Measurements from ENCODE around the gene CTDNEP1. TPM values are rescaled to one million over a fixed set of nuclear protein-coding genes. Genes with fewer than 3 reads are reported as not detected.

The CTDNEP1 gene
- total and polyA plus RNA-seq, 11 donors: 54.0 to 126 (median 107) TPM

- 73 to 79% (median 75%) methylated on average over 5 of the region's 5 CpGs for WGBS, 4 donors
- no peaks in the 10 kb centered on the region for H3K27me3 ChIP-seq
- peak overlapping the region; percentile 96 to 100 (median 99) for H3K27ac ChIP-seq
- intact Hi-C loops (cut with DNase I): loop anchor here in 4 of 10 donors (2.0 to 10.0 kb wide), 3 partner anchors 54 to 322 kb away; partner anchors contain the start of genes EIF5A (in 3 of the 4) and CD68 (in 1 of the 4)
- H3K4me1 ChIP-seq: peaks cover 8 to 42% (median 37%) of the 10 kb centered on the region in 12 donors
- no peaks in the 10 kb centered on the region for H3K9me3 ChIP-seq
- H3K36me3 ChIP-seq: peaks cover 0 to 48% (median 41%) of the 10 kb centered on the region in 9 donors
- DNase-seq (no peak), ATAC-seq (no peak)
- TF ChIP-seq CTCF (IDR thresholded peaks at IDR 0.05) (no peak), POLR2A (IDR thresholded peaks at IDR 0.05) (no peak)
- H3K4me3 ChIP-seq: peak overlapping the region; percentile 57 to 100 (median 94)
These were observed 1.5 kb upstream of the CTDNEP1 start for GRCh38 chr17:7253082-7253481.

GRCh38 chr17:7252176-7253043 lies 876 bp upstream of the CTDNEP1 start, which contains the start of gene ELP5:
TSS of gene ELP5 (plus strand) at chr17:7252215. CDS start at chr17:7252551, 336 bp downstream.
- H3K36me3 ChIP-seq: peaks cover 0 to 41% (median 34%) of the 10 kb centered on the region in 9 donors
- 1 to 2% (median 1%) methylated on average over 47 to 55 of the region's 55 CpGs for WGBS, 4 donors
- no peaks in the 10 kb centered on the region for H3K9me3 ChIP-seq
- H3K4me3 ChIP-seq: peak within 1 kb of the TSS; percentile 57 to 100 (median 94)
- ATAC-seq (peak; percentile 72 to 86 (median 82)), DNase-seq (peak; percentile 95 to 98 (median 96))
- peak in 1 of 2 donors; percentile 42 for TF ChIP-seq POLR2A (IDR thresholded peaks at IDR 0.05)
- peak in 8 of 12 donors; percentile 26 to 58 (median 40) for TF ChIP-seq CTCF (IDR thresholded peaks at IDR 0.05)
- peak within 1 kb of the TSS; percentile 96 to 100 (median 99) for H3K27ac ChIP-seq
- no peaks in the 10 kb centered on the region for H3K27me3 ChIP-seq
- H3K4me1 ChIP-seq: peaks cover 8 to 46% (median 37%) of the 10 kb centered on the region in 12 donors
- intact Hi-C loops (cut with DNase I): loop anchor here in 5 of 10 donors (1.0 to 10.0 kb wide), 5 partner anchors 13 to 322 kb away; partner anchors contain the start of genes EIF5A (in 3 of the 5), CD68 (in 1 of the 5), PHF23 (in 1 of the 5) and SLC2A4 (in 1 of the 5)

- Histone ChIP-seq H3K27ac (peak overlapping the region; percentile 96 to 100 (median 99)), H3K4me3 (peak overlapping the region; percentile 57 to 100 (median 94)), H3K9me3 (no peaks in the 10 kb centered on the region), H3K4me1 (peaks cover 8 to 46% (median 37%) of the 10 kb centered on the region in 12 donors), H3K27me3 (no peaks in the 10 kb centered on the region), H3K36me3 (peaks cover 0 to 38% (median 34%) of the 10 kb centered on the region in 9 donors)
- 0 to 2% (median 1%) methylated on average over 12 to 55 of the region's 55 CpGs for WGBS, 4 donors
- peak in 1 of 5 donors; percentile 21 for DNase-seq
- no peak for ATAC-seq
- intact Hi-C loops (cut with DNase I): loop anchor here in 2 of 10 donors (5.0 to 10.0 kb wide), 2 partner anchors 56 to 324 kb away; partner anchors contain the start of genes CD68 (in 1 of the 2) and EIF5A (in 1 of the 2)
- no peak for TF ChIP-seq POLR2A (IDR thresholded peaks at IDR 0.05)
These were observed 573 bp downstream of the CTDNEP1 start for GRCh38 chr17:7250695-7251627.

GRCh38 chr17:7249830-7250229 lies 1.7 kb downstream of the CTDNEP1 start:
- 72 to 82% (median 81%) methylated on average over 7 of the region's 7 CpGs for WGBS, 4 donors
- H3K36me3 ChIP-seq: peaks cover 0 to 38% (median 34%) of the 10 kb centered on the region in 9 donors
- H3K4me1 ChIP-seq: peaks cover 8 to 46% (median 37%) of the 10 kb centered on the region in 12 donors
- TF ChIP-seq POLR2A (IDR thresholded peaks at IDR 0.05) (no peak), CTCF (IDR thresholded peaks at IDR 0.05) (no peak)
- intact Hi-C loops (cut with DNase I): loop anchor here in 3 of 10 donors (5.0 to 10.0 kb wide), 4 partner anchors 38 to 595 kb away; partner anchors contain the start of genes CD68 (in 2 of the 3) and EIF5A (in 1 of the 3)
- H3K27me3 ChIP-seq: no peaks in the 10 kb centered on the region
- ATAC-seq (no peak), DNase-seq (no peak)
- no peaks in the 10 kb centered on the region for H3K9me3 ChIP-seq
- H3K27ac ChIP-seq: peak overlapping the region in 9 of 12 donors; percentile 6 to 99 (median 98)
- H3K4me3 ChIP-seq: peak overlapping the region in 9 of 12 donors; percentile 86 to 100 (median 96)
